HG03558 (cell line): Measurements from ENCODE around the gene CFAP141.
"Not testable (repeated sequence)": the region's sequence is repeated elsewhere in the genome, so short reads cannot be mapped to it uniquely, and the experiment has no call there.

ENCODE experiments used
- ATAC-seq: cut with Tn5 transposase; IDR thresholded peaks from one replicate; pipeline ENCODE4 v1.9.1; 2021; ENCODE audit warnings: moderate number of reproducible peaks; ENCODE audit not compliant: unreplicated experiment; ENCODE audit errors: extremely low read depth

CFAP141 gene

GRCh38 chr1:154206196-154206595 is at the start of gene CFAP141:
TSS of gene CFAP141 (minus strand) at chr1:154206333. CDS start at chr1:154206307, 26 bp downstream.
- no peak for ATAC-seq

- no peak for ATAC-seq
These were observed 47.5 kb upstream of the CFAP141 start for GRCh38 chr1:154253671-154254070.

DNA sequence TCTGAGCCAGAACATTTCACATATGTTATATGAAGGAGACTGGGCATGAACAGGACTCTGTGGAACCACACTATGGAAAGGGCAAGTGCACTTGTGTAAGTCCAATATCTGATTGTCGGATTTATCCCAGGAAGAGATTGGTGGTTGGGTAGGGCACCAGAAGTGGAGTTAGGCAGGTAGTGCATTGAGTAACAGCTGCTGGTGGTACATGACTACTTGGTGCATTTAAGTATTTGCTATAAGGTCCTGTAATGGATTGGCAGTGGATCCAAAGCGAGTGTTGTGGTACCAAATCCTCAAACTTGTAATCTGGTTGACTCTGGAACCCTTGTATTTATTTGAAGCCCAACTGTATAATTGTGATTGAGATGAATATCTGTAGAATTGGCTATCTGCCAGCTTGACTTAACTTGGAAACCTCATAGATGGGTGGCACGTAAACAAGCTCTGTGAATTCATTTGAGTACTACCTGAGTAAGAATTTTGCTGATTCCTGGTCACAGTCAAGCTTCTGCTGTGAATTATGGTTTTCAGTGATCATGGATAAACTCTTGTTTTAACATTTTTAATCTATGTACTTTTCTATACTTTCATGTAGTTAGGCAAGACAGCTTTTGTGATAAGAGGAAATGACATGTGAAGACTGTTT is 35.7 kb upstream of the CFAP141 start:
- no peak for ATAC-seq

DNA sequence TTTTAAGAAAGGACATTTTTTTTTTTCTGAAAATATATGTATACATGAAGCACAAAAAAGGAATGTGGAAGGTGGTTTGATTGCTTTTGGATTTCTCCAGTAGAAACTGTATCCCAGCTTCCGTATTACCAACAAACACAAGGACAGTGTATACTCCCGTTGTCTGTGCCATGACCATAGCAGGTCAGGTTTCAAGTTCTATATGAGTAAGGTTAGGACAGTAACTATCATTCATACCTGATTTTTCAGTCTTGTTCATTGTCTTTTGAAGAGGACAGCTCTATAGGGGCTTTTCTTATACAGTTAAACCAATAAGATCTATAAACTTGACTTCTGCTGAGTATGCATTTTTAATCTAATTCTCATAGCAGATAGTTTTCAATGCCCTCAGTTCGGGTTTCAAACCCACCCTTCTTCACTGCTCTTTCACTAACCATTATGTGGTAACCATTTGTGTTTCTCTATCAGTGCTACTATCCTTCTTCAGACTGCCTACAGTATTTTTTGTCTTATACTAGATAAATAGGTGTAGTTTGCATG is 34.2 kb upstream of the CFAP141 start:
- ATAC-seq = no peak

- no peak for ATAC-seq
These were observed 33.4 kb upstream of the CFAP141 start for GRCh38 chr1:154239491-154239890.

GRCh38 chr1:154237880-154238506 is 31.9 kb upstream of the CFAP141 start:
- ATAC-seq = no peak

DNA sequence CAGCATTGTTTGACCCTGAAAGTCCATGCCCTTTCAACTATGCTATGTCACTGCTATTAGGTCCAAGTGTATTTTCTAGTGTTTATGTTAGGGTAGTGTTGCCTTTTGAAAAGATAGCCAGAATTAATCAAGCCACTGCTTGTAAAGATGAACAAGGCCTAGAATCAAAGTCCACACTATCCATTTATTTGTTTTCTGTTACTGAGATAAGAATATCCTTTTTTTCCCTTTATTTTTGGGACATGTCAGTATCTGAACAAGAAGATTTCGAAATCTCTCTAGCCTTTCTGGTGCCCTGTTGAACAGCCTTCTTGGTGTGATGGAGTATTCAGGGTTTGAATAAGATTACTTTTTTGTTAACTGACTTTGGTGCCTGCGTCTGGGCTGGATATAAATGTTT is 31.3 kb upstream of the CFAP141 start:
- no peak for ATAC-seq

DNA sequence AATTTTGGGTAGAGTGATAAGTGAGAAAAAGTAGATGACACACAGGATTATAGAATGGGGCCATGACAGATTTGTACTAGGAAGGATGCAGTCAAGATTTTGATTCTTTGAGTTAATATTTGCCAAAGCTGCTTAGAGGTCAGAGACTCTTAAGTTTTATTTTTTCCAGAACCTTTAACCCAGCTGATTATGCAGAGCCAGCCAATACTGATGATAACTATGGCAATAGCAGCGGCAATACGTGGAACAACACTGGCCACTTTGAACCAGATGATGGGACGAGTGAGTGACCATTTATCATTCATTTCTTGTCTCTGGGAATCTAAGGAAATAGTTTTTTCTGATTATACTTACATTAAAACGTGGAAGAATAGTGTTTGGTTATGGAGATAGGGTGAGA is 30.7 kb upstream of the CFAP141 start:
- ATAC-seq = no peak

DNA sequence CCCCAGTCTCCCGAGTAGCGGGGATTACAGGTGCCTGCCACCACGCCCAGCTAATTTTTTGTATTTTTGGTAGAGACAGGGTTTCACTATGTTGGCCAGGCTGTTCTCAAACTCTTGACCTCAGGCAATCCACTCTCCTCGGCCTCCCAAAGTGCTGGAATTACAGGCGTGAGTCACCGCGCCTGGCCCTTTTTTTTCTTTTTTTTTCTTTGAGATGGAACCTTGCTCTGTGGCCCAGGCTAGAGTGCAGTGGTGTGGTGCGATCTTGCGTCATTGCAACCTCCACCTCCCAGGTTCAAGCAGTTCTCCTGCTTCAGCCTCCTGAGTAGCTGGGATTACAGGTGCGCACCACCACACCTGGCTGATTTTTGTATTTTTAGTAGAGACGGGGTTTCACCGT is 27.0 kb upstream of the CFAP141 start:
- ATAC-seq = not testable (repeated sequence)

- not testable (repeated sequence) for ATAC-seq
These were observed 25.0 kb upstream of the CFAP141 start for GRCh38 chr1:154231112-154231511.

GRCh38 chr1:154225370-154225769 is 19.2 kb upstream of the CFAP141 start:
- ATAC-seq = no peak

DNA sequence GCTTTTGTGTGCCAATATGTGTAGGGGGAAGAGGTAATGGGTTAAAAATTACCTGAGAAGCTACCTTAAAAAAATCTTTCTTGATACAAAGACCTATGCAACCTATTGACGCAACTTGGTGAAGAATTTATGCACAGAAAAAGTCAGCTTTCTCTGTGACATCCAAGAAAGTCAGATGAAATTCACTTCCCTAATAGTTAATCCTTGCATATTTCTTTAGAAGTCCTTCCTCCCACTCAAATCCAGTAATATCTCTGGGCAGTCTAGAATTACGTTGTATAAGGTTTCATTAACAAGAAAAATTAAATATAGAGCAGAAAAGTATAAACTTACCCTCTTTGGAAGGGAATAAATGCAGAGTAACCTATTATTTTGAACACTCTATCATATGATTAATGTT is 17.5 kb upstream of the CFAP141 start:
- ATAC-seq = no peak

DNA sequence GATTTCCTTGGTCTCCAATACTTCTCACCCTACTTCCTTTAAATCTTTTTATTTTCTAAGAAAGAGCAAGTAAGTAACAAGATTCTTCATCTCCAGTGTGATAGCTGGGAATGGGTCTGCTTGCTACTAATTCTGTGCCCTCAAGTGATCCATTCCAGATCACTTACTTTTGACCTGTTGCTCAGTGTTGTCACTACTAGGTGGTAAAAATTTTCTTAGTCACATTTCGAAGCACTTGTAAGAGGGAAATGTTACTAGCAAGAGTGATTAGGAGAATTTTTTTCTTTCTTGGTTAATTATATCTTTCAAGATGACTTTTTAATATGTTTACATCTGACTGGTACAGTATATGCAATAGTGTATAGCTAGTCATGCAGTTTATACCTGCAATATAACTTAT is 16.8 kb upstream of the CFAP141 start:
- no peak for ATAC-seq

DNA sequence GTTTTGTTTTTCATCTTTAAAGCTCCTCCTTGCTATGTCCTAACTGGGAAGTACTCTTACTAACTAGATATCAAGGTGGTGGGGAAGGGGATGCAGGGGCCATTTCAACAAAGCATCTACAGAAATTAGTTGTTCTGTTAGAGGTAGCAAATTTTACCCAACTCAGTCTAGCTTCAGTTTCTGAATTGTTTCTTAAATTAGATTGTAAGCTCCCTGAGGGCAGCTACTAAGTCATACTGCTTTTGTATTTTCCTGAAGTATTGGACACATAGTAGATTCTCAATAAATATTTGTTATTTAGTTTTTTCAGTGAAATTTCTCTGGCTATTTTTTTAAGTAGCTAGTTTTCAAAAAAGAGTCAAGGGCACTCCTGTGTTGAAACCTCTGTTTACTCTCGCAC is 16.4 kb upstream of the CFAP141 start:
- ATAC-seq = no peak

DNA sequence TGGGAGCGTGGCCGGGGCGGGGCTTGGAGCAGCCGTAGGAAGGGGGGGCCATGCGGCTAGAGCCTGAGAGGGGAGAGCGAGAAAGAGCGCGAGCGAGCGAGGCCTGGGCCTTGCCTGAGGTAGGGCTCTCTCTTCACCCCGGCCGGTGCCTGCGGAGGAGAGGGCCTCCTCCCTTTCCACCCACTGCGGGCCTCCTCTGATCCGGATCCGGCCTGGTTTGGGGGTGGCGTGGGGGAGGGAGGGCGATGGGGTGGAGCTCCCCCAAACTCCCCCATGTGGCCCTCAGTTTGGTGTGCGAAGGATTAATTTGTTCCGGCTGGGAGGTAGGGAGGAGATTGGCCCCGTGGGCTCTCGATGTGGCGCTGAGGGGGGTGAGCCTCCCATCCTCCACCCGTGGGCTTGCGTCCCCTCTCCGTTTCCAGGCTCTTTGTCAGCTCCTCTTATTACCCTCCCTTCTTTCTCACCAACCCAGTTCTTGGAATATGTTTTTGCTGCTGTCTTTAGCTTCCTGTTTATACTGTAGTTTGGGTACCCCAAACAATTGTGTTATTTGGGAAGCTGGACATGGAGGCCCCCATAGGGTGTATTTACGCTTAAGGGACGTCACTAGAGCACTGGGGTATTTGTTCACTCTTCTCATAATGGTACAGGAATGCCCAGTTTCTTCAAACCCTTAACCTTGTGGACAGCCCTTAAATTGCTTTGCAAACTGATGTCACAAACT is 15.3 kb upstream of the CFAP141 start:
- no peak for ATAC-seq

- no peak for ATAC-seq
These were observed 14.8 kb upstream of the CFAP141 start for GRCh38 chr1:154220970-154221277.

DNA sequence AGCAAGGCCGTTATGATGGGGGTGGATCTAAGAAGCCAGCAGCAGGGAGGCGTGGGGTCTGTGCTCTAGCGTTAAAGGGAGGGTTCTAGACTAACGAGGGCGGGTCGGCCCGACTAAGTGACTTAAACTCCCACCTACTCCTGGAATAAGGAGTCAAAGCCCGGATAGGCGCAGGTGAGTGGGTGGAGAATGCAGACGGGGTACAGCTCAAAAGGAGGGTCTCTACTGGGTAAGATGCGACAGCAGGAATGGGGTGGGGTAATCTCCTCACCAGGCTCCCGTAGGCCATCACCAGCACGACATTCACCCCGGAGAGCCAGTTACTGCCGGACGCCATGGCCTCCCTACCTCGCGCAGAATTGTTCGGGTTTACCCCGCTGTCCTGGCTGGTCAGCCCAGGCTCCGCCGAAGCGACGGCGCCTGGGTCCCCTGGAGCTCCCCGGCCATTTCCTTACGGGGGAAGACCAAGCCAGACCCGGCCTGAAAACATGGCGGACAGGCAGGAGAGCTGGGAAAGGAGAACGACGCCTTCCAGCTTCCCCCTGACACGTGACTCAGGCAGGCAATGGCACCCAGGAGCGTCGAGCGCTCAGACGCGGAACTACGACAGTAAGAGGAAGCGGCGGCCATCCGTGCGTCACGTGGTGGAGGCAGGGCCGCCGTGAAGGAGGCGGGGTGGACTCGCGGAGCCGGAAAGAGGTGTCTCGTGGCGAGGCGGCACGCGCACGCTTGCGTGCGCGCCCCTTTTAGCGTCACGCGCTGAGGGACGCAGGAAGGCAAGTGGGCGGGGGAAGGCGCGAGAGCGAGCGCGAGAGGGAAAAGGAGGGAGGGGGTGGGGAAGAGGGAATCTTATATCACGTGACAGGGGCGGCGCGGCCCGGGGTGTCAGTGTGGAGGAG is 14.2 kb upstream of the CFAP141 start, which contains the start of gene UBAP2L:
UBAP2L (plus strand) TSS at position 885 of the 899 bp plus-strand sequence. CDS start 4,169 bp downstream, outside the sequence.
- ATAC-seq = peak; percentile 72

- no peak for ATAC-seq
These were observed 13.4 kb upstream of the CFAP141 start for GRCh38 chr1:154219541-154219940.

GRCh38 chr1:154218545-154218944 is 12.4 kb upstream of the CFAP141 start:
- no peak for ATAC-seq

DNA sequence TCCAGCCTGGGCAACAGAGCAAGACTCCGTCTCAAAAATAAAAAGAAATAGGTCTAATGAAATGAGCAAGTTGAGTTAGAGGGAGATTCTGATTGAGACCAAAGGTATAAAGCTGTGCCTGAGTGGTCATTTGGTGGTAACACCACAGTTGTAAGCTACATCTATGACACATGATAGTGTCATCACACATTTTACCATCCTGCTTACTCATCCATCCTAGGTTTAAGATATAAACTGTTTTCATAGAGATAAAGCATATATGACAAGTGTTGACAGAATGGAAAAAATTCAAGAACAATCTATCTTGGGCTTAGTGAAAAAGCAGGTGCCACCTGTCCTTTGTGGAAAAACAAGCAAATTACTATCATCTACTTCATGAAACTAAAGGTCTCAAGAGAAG is 7.1 kb upstream of the CFAP141 start:
- no peak for ATAC-seq
